IPS-15b (cell line): ENCODE data around the gene PRKCE.

Source experiments
- H3K27me3 ChIP-seq: one replicate; pipeline ENCODE4 v1.6.1; 2013; ENCODE audit warnings: low read length; ENCODE audit not compliant: control insufficient read depth, insufficient read depth
- H3K36me3 ChIP-seq: one replicate; pipeline ENCODE4 v1.6.1; 2013; ENCODE audit warnings: low read length; ENCODE audit not compliant: control insufficient read depth, insufficient read depth
- H3K4me1 ChIP-seq: one replicate; pipeline ENCODE4 v1.6.1; 2013; ENCODE audit warnings: mild to moderate bottlenecking, low read length; ENCODE audit not compliant: control insufficient read depth, insufficient read depth
- H3K4me3 ChIP-seq: one replicate; pipeline ENCODE4 v1.5.1; 2013; ENCODE audit warnings: low read depth, low read length
- H3K9ac ChIP-seq: one replicate; pipeline ENCODE4 v1.6.1; 2013; ENCODE audit warnings: low read depth, mild to moderate bottlenecking, low read length
- H3K9me3 ChIP-seq: one replicate; pipeline ENCODE4 v1.6.1; 2013; ENCODE audit warnings: mild to moderate bottlenecking, low read length; ENCODE audit not compliant: control insufficient read depth, insufficient read depth

Gene PRKCE

DNA sequence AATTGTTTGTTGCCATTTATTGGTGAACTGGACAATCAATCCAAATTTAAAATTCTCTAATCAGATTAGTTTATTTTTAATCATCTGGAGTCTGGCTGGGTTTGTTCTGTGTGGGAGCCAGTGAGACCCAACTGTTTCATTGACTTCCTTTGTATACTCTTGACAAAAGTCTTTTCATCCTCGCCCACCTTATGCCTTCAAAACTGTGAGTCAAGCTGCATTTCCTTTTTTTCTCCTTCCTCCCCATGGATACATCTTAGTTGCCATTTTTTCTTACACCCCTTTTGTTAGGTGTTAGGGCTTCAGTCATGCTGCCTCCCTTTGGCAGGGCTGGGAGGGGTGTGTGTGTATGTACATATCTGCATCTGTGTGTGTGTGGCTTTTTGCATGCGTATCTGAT lies 117.6 kb downstream of the PRKCE start:
- Histone ChIP-seq H3K36me3 (no peaks in the 10 kb centered on the region), H3K9me3 (no peaks in the 10 kb centered on the region), H3K9ac (no peak overlapping the region), H3K27me3 (no peaks in the 10 kb centered on the region), H3K4me1 (no peaks in the 10 kb centered on the region), H3K4me3 (no peak overlapping the region)

DNA sequence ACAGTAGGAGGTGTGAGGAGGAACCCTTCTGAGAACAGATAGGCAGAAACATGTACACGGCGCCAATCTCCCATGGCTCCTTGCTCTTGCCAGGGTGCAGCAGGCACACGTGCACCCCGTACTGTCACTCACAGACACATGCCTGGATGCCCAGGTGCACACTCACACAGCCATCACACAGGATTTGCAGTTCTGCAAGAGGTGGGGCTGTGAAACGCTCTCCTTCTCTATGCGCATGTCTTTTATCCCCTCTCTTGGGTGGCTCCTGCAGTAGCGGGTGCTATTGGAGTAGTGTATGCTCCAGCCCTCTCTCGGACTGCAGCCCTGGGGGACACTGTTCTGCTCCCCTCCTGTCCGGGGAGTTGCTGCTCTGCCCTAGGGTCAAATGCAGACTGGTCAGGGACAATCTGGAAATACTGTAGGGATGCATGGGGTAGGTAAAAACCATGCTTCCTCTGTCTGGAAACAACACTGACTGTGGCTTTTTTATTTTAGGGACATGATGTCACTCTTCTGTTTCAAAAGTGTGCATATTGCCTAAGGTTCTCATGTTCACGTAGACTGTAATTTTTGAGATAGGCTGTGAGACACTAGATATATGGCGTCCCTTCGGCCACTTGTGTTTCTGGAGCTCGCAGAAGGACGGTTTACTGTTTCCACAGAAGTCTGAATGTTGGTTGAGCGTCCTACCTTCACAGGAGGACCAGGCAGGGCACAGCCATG lies 118.5 kb downstream of the PRKCE start:
- H3K9me3 ChIP-seq: no peaks in the 10 kb centered on the region
- no peaks in the 10 kb centered on the region for H3K4me1 ChIP-seq
- no peaks in the 10 kb centered on the region for H3K36me3 ChIP-seq
- no peak overlapping the region for H3K4me3 ChIP-seq
- no peaks in the 10 kb centered on the region for H3K27me3 ChIP-seq
- no peak overlapping the region for H3K9ac ChIP-seq

DNA sequence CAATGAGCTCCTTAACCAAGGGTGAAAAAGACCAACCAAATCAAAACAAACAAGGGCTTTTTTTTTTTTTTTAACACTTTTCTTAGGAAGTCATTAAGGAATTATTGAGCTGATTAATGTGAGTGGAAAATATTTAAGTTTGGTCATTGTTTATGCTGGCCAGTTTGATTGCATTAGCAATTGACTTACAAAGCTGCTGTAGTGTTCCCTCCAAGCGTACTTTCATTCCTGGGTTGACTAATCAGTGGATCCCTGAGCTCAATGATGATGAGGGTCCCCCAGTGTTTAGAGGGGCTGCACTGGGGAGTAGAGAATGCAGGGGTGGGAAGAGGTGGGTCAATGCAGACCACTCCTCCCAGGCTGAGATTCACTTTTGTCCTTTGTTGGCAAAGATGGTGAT lies 119.3 kb downstream of the PRKCE start:
- no peaks in the 10 kb centered on the region for H3K4me1 ChIP-seq
- no peaks in the 10 kb centered on the region for H3K36me3 ChIP-seq
- no peaks in the 10 kb centered on the region for H3K9me3 ChIP-seq
- no peaks in the 10 kb centered on the region for H3K27me3 ChIP-seq
- no peak overlapping the region for H3K4me3 ChIP-seq
- H3K9ac ChIP-seq: no peak overlapping the region

DNA sequence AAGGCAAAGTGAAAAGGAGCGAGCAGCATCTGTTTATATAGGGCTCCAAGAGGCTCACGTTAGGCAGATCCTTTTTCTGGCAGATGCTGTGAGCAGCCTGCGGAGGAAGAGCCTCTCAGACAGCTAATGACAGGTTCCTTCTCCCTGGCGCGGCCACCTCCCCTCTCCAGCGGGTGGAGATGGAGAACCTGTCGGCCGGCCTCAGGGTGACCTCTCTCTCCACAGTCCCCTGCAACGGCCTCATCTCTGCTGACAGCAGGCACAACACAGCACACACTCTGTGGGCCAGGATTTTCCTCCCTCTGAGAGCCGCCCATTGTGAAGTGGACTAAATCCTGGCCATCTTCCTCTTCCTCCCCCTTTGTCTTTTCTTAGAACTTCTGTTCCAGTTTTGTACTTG lies 119.8 kb downstream of the PRKCE start:
- no peaks in the 10 kb centered on the region for H3K27me3 ChIP-seq
- no peaks in the 10 kb centered on the region for H3K9me3 ChIP-seq
- H3K4me3 ChIP-seq: no peak overlapping the region
- H3K36me3 ChIP-seq: no peaks in the 10 kb centered on the region
- no peaks in the 10 kb centered on the region for H3K4me1 ChIP-seq
- no peak overlapping the region for H3K9ac ChIP-seq

DNA sequence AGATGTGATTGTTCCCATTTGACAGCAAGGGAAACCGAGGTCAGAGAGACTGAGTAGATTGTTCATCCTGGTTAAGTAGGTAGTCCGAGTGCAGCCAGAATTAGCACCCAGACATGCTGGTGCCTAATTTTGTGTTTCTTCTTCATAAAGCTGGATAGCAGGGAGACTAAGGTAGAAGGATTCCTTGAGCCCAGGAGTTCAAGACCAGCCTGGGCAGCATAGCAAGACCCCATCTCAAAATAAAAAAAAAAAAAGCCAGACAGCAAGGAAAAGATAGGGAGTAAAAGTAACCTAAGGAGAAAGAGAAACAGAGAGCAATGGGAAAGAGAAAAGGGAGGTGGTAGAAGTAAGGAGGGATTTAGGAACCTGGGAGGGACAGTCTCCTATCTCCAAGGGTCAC lies 120.6 kb downstream of the PRKCE start:
- Histone ChIP-seq H3K9me3 (no peaks in the 10 kb centered on the region), H3K4me3 (no peak overlapping the region), H3K9ac (no peak overlapping the region), H3K27me3 (no peaks in the 10 kb centered on the region), H3K36me3 (no peaks in the 10 kb centered on the region), H3K4me1 (no peaks in the 10 kb centered on the region)

DNA sequence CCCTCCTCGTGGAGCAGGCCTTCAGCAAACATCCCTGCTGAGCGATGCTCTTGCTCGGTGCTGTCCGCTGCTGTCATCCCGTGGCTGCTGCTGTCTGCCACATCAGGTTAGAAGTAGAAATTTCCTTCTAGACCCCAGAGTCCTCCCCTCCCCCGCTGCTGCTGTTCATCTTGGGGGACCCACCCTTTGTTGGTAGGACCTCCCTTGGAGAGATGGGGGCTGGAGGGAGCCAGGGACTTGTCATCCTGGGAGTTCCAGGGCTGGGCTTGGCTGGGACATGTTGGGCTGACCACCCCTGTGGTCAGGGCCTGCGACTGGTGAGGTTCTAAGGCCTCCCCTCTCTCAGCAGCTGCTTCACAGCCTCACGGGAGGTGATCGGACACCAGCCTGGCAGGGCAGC lies 122.4 kb downstream of the PRKCE start:
- Histone ChIP-seq H3K4me3 (no peak overlapping the region), H3K36me3 (no peaks in the 10 kb centered on the region), H3K9me3 (no peaks in the 10 kb centered on the region), H3K4me1 (no peaks in the 10 kb centered on the region), H3K9ac (no peak overlapping the region), H3K27me3 (no peaks in the 10 kb centered on the region)

DNA sequence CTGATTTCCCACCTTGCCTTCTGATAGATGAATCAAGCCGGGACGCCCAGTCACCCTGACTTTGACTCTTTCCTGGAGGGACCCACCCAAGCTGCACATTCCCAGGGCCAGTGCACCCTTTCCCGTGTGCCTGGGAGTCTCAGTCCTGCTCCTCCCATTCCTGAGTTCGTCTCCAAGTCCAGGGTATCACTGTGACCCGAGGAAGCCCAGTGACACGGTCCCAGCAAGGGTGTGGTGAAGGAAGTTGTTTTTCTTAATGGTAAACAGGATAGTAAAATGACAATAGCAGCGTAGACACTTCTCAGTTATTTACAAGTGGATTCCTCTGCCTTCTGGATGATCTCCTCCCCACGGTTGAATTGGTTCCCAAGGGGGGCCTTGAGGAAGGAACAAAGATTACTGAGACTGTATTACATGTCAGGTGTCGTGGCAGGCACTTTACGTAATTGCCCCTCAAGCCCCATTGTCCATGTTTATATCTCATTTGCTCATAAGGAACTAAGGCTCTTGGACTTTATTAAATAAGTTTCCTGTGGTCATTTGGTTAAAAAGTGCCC lies 123.3 kb downstream of the PRKCE start:
- no peaks in the 10 kb centered on the region for H3K9me3 ChIP-seq
- no peak overlapping the region for H3K9ac ChIP-seq
- no peak overlapping the region for H3K4me3 ChIP-seq
- no peaks in the 10 kb centered on the region for H3K36me3 ChIP-seq
- H3K4me1 ChIP-seq: no peaks in the 10 kb centered on the region
- no peaks in the 10 kb centered on the region for H3K27me3 ChIP-seq

DNA sequence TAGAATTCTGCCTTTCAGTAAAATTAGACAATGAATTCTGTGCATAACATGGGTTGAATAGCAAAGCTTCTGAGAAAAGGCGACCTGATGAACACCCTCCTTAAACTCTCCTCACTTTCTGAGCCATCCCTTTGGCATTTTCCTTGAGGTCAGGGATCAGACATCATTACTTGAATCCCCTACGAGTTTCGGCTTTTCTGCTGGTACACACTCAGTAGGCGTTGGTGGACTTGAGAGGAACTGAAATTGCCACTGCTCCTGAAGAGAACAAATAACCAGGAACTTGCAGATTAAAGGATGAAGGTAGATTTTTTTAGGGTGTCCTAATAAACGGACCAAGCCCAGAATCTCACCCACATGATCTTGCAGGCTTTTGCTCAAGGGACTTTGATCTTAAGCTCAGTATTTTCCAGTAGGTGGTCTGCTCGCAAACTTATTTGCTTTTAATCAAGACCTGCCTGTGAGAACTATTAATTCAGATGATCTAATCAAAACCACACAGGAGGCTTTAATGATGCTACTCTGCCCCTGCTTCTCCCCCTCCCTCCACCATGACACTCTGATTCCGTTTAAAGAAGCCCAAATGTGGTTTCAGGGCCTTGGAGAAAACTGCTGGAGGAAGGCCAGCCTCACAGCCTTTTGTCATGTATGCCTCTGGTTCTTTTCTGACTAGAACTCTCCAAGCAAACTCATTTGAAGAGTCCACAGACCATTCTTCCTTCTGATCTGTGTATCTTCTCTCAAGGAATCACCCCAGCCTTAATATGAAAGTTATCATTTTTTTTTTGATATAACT lies 124.9 kb downstream of the PRKCE start:
- Histone ChIP-seq H3K4me1 (no peaks in the 10 kb centered on the region), H3K36me3 (no peaks in the 10 kb centered on the region), H3K27me3 (no peaks in the 10 kb centered on the region), H3K9ac (no peak overlapping the region), H3K4me3 (no peak overlapping the region), H3K9me3 (no peaks in the 10 kb centered on the region)

DNA sequence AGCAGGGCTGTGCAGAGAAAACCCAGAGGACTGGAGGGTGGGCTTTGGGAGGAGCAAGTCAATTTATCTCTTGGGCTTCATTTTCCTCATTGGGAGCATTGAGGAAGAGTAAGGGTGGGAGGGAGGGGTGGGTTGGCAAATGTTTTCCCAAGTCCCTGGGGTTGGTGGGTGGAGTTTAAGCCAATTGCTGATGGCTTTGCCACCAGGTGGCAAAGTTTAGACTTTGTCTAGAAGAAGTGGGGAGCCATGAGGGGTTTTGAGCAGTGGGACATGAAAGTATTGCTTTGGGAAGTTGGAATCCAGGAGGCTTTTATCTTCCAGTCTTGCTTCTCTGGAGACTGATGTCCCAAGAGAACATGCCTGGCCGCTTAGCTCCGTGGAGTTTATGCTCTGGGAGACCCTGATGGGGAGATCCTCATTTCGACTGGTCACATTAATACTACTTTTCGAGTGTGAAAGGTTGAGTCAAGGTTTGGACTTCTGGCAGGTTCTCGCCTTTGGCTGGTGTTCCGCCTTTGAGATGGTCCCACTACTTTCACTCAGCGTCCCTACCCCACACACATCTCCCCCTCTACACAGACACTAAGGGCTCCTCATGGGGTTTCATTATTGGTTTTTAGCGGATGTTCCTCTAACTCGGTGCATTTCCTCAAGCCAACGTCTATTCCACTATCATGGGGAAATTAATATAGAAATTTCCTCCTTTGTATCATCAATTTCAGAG lies 126.7 kb downstream of the PRKCE start:
- Histone ChIP-seq H3K9me3 (no peaks in the 10 kb centered on the region), H3K4me3 (no peak overlapping the region), H3K4me1 (no peaks in the 10 kb centered on the region), H3K27me3 (no peaks in the 10 kb centered on the region), H3K9ac (no peak overlapping the region), H3K36me3 (no peaks in the 10 kb centered on the region)

DNA sequence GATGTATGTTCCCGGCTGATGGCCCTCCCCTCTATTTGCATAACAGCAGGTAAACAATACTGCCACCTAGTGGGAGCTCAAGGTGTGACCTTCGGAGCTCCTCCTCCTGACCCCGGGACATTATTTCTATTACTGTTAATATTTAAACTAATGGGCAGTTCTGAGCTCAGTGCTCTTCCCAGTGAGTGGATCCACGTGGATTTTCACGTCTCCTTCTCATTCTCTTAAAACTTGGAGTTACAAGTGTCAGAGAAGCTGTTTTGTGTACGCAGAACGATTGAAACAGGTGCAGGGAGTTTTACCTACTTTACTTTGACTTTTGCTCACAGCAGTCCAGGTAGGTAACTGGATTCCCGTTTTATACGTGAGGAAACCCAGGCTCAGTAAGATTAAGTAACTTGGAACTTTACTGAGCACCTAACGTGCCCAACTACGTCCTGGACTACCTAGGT lies 127.3 kb downstream of the PRKCE start:
- H3K36me3 ChIP-seq: no peaks in the 10 kb centered on the region
- no peak overlapping the region for H3K4me3 ChIP-seq
- no peaks in the 10 kb centered on the region for H3K4me1 ChIP-seq
- H3K27me3 ChIP-seq: no peaks in the 10 kb centered on the region
- H3K9me3 ChIP-seq: no peaks in the 10 kb centered on the region
- no peak overlapping the region for H3K9ac ChIP-seq

DNA sequence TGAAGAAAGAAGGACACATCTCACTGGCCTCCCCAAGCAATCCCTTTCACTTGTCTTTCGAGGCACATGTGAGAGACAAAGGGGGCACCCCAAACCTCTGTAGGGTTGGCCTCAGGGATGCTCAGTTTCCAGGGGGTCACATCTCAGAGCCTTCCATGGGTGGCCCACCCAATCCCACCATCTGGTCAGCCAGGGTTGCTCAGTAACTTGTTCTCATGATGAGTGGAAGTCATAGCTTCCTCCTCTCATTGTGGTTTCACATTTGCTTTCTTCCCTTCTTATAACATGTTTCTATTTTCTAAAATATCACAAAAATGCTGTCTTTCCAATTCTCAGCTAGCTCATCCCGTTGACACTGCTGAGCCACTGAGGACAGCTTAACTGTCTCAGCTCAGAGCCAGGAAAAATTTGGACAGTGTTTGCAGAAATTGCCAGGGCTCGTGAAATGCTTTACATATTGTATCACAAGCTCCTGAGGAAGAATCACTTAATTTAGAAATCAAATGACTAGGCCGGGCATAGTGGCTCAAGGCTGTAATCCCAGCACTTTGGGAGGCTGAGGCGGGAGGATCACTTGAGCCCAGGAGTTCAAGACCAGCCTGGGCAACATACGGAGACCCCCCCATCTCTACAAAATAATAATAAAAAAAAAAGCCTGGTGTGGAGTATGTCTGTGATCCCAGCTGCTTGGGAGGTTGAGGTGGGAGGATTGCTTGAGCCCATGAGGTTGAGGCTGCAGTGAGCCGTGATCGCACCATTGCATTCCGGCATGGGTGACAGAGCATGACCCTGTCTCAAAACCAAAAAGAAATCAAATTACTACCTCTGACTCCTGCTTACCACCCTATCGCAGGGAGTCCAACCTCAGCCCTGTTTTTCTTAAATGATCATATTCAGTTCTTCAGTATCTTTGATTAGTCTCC lies 129.3 kb downstream of the PRKCE start:
- Histone ChIP-seq H3K4me3 (no peak overlapping the region), H3K36me3 (no peaks in the 10 kb centered on the region), H3K9me3 (no peaks in the 10 kb centered on the region), H3K9ac (no peak overlapping the region), H3K4me1 (no peaks in the 10 kb centered on the region), H3K27me3 (no peaks in the 10 kb centered on the region)
